GM23248 (cell line): Measurements from ENCODE around the gene COG5.

Experiments
- EZH2 ChIP-seq: fragments of 200-600 bp; sonication (generic); IDR thresholded peaks from 2 replicates; pipeline ENCODE4 v1.6.1; 2018; ENCODE audit warnings: antibody characterized with exemption, mild to moderate bottlenecking; ENCODE audit not compliant: insufficient read depth, poor library complexity, severe bottlenecking
- EZH2phosphoT487 ChIP-seq: fragments of 200-600 bp; sonication (generic); IDR thresholded peaks from 2 replicates; pipeline ENCODE4 v1.6.1; 2018; ENCODE audit warnings: antibody characterized with exemption, moderate library complexity, mild to moderate bottlenecking, low read depth; ENCODE audit not compliant: insufficient read depth

- TF ChIP-seq EZH2, result no peak
- TF ChIP-seq EZH2phosphoT487, result no peak
These were observed 208.1 kb downstream of the COG5 start for GRCh38 chr7:107355616-107356015.
